DND-41 (cell line): ENCODE data around the gene GUCA1A.

Experiments used
- EZH2 ChIP-seq: IDR thresholded peaks from 3 replicates; pipeline ENCODE4 v1.6.1; 2012; ENCODE audit warnings: borderline replicate concordance, low read depth, mild to moderate bottlenecking, moderate library complexity, low read length, inconsistent platforms; ENCODE audit not compliant: severe bottlenecking
- TF ChIP-seq, protein P1 (sequence below): IDR thresholded peaks from 2 replicates; pipeline ENCODE4 v1.5.1; 2012; ENCODE audit warnings: borderline replicate concordance, low read length, moderate library complexity, mild to moderate bottlenecking; ENCODE audit not compliant: poor library complexity, severe bottlenecking; ENCODE audit errors: extremely low read depth

- no peak for TF ChIP-seq EZH2
- TF ChIP-seq, protein P1, sequence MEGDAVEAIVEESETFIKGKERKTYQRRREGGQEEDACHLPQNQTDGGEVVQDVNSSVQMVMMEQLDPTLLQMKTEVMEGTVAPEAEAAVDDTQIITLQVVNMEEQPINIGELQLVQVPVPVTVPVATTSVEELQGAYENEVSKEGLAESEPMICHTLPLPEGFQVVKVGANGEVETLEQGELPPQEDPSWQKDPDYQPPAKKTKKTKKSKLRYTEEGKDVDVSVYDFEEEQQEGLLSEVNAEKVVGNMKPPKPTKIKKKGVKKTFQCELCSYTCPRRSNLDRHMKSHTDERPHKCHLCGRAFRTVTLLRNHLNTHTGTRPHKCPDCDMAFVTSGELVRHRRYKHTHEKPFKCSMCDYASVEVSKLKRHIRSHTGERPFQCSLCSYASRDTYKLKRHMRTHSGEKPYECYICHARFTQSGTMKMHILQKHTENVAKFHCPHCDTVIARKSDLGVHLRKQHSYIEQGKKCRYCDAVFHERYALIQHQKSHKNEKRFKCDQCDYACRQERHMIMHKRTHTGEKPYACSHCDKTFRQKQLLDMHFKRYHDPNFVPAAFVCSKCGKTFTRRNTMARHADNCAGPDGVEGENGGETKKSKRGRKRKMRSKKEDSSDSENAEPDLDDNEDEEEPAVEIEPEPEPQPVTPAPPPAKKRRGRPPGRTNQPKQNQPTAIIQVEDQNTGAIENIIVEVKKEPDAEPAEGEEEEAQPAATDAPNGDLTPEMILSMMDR, result no peak
Observed at GRCh38 chr6:42133926-42134325, 39.2 kb upstream of the GUCA1A start.
